ENCODE measurements around the gene DIP2C. TPM values are rescaled to one million over a fixed set of nuclear protein-coding genes. Genes with fewer than 3 reads are reported as not detected.
A peak's percentile ranks its signal among the peaks of the same experiment; 100 is the strongest.
"Not testable (repeated sequence)": the region's sequence is repeated elsewhere in the genome, so short reads cannot be mapped to it uniquely, and the experiment has no call there.

The DIP2C gene
- total RNA-seq, 8 experiments from 2014 or later: 1.9 to 26.3 (median 19.8) TPM

DNA sequence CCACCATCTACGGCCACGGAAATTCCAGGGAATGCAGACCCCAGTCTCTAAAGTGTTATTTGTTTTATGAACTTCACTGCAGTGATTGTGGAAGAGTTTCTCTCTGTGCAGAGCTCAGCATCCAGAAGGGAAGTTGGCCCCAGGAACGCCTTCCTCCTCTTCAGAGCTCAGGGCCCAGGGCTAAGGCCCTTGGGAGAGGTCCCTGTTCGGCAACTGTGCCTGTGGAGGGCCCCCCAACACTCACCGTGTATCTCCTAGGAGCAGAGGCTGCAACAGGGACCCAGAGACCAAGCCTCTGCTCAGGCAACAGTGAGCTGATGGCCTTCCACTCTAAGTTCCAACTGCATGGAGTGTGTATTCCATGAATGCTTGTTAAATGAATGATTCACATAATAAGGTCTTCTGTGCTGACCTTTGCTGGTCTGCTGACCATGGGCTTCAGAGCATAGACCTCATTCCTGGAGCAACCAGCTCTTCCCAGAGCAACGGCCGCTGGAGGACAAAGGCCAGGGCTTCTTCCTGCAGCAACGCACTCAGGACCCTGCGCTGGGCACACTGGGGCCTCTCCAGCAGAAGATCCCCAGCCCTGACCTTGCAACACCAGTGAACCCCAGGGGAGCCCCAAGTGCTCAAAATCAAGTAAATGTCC lies 7.7 kb downstream of the DIP2C start:
- no peak for ATAC-seq (replicated peaks in 6 of 8)
- WGBS, 10 experiments: 76 to 100% (median 92%) methylated on average over 1 to 7 of the region's 9 CpGs; no CpG with 5 or more reads in 3 of the 10 experiments
- in situ Hi-C loops (cut with MboI; ENCODE audit: low pct_unique_long_range_greater_than_20kb in 2 of 9, low sequenced_read_pairs in 9 of 9, unreplicated experiment in 9 of 9): loop anchor here in 2 of 9 experiments (25.0 kb wide), 2 partner anchors 106 to 169 kb away; no protein-coding TSS in a partner anchor
- H3K4me3 ChIP-seq: no peak overlapping the region
- H3K4me1 ChIP-seq (replicated peaks in 1 of 2): peaks cover 24 to 30% of the 10 kb centered on the region in 2 donors
- H3K27ac ChIP-seq: peak overlapping the region in 1 of 2 donors; percentile 23

DNA sequence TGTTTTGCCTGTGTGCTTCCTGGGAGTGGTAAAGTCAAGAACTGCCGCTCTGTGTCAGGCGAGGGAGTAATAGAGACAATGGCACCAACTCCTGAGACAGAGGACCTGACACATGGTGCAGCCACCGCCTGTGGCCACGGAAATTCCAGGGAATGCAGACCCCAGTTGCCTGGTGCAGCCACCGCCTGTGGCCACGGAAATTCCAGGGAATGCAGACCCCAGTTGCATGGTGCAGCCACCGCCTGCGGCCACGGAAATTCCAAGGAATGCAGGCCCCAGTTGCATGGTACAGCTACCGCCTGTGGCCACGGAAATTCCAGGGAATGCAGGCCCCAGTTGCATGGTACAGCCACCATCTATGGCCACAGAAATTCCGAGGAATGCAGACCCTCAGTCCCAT lies 8.7 kb downstream of the DIP2C start:
- in situ Hi-C loops (cut with MboI; ENCODE audit: low pct_unique_long_range_greater_than_20kb in 2 of 9, low sequenced_read_pairs in 9 of 9, unreplicated experiment in 9 of 9): loop anchor here in 2 of 9 experiments (25.0 kb wide), 2 partner anchors 107 to 168 kb away; no protein-coding TSS in a partner anchor
- WGBS, 10 experiments: 88 to 100% (median 95%) methylated on average over 1 to 6 of the region's 12 CpGs; no CpG with 5 or more reads in 5 of the 10 experiments
- ATAC-seq (replicated peaks in 6 of 8): no peak
- H3K4me1 ChIP-seq (replicated peaks in 1 of 2): peaks cover 24 to 30% of the 10 kb centered on the region in 2 donors
- no peak overlapping the region for H3K4me3 ChIP-seq
- H3K27ac ChIP-seq: no peak overlapping the region

DNA sequence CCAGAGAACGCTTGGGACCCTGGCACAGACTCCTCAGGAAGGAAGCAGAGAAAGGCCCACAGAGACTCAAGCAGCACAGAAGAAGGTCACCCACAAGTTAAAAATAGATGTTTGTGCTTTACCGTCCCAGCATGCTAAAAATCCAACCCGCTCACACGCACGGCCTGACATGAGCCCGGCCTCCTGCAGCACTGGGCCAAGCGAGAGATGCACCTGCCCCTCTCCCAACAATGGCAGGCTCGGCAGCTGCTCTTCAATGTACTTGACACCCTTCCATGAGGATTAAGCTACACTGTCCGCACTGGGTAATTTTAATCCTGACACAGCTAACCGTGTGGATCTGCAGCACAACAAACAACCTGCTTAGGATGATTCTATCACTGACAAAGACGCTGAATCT lies 9.3 kb downstream of the DIP2C start:
- in situ Hi-C loops (cut with MboI; ENCODE audit: low pct_unique_long_range_greater_than_20kb in 2 of 9, low sequenced_read_pairs in 9 of 9, unreplicated experiment in 9 of 9): loop anchor here in 2 of 9 experiments (25.0 kb wide), 2 partner anchors 107 to 168 kb away; no protein-coding TSS in a partner anchor
- peaks cover 24 to 30% of the 10 kb centered on the region in 2 donors for H3K4me1 ChIP-seq (replicated peaks in 1 of 2)
- WGBS, 10 experiments: 60 to 100% (median 78%) methylated on average over 1 to 7 of the region's 11 CpGs; no CpG with 5 or more reads in 2 of the 10 experiments
- H3K4me3 ChIP-seq: no peak overlapping the region
- H3K27ac ChIP-seq: no peak overlapping the region
- no peak for ATAC-seq (replicated peaks in 6 of 8)

DNA sequence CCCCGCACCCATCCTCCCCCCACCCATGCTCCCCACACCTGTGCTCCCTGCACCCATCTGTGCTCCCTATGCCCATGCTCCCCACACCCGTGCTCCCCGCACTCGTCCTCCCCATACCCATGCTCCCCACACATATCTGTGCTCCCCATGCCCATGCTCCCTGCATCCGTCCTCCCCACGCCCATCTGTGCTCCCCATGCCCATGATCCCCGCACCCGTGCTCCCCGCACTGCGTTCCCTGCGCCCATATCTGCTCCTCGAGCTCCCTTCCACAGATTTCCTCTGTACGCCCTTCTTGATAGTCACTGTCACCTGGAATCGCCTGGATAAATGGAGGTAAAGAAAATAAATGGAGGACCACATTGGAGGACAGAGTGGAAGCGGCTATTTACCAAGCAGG lies 9.9 kb downstream of the DIP2C start:
- peaks cover 24 to 29% of the 10 kb centered on the region in 2 donors for H3K4me1 ChIP-seq (replicated peaks in 1 of 2)
- no peak overlapping the region for H3K4me3 ChIP-seq
- no peak for ATAC-seq (replicated peaks in 6 of 8)
- H3K27ac ChIP-seq: no peak overlapping the region
- 100% methylated on average over 1 to 2 of the region's 15 CpGs; no CpG with 5 or more reads in 8 of the 10 experiments for WGBS, 10 experiments
- in situ Hi-C loops (cut with MboI; ENCODE audit: low pct_unique_long_range_greater_than_20kb in 2 of 9, low sequenced_read_pairs in 9 of 9, unreplicated experiment in 9 of 9): loop anchor here in 2 of 9 experiments (25.0 kb wide), 2 partner anchors 108 to 167 kb away; no protein-coding TSS in a partner anchor

DNA sequence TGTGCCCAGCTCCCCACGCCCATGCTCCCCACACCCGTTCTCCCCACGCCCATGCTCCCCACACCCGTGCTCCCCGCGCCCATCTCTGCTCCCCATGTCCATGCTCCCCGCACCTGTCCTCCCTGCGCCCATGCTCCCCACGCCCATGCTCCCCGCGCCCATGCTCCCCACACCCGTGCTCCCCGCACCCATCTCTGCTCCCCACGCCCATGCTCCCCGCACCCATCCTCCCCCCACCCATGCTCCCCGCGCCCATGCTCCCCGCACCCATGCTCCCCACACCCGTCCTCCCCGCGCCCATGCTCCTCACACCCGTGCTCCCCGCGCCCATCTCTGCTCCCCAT lies 10.8 kb downstream of the DIP2C start:
- peaks cover 17 to 21% of the 10 kb centered on the region in 2 donors for H3K4me1 ChIP-seq (replicated peaks in 1 of 2)
- no CpG with 5 or more reads among the region's 24 CpGs for WGBS, 10 experiments

DNA sequence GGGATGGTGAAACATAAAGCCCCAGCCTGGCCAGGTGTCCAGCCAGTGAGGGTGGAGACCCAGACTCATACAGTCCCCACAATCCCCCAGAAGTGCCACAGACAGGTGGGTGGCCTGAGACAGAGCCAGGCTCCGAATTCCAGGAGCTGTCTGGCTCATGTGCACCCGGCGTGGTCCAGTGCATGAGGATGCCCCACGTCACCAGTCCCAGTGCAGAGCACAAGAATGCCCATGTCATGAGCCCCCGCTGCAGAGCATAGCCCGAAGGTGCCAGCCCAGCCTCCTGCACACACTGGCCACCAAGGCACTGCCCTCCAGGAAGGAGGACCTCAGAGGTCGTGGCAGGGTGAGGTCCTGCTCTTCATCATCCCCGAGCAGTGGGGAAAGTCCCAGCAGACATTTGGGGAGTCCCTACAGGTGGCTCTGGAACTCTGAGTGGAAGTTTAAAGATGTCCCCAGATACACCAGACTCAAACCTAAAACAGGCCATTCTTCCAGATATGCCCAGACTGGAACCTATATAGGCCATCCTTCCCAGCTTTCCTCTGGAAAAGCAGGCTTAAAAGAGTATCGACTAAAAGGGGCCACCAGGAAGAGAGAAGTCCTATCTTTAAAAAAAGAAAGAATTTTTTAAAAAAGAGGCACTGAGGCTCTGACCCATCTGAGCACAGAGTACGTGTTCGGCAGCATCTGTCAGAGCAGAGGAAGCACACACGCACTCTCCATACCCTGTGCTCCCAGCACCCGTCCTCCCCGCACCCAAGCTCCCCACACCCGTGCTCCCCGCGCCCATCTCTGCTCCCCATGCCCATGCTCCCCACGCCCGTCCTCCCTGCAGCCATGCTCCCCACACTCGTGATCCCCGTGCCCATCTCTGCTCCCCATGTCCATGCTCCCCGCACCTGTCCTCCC lies 11.5 kb downstream of the DIP2C start:
- Histone ChIP-seq H3K27ac (no peak overlapping the region), H3K4me3 (no peak overlapping the region), H3K4me1 (replicated peaks in 1 of 2) (peaks cover 17 to 21% of the 10 kb centered on the region in 2 donors)
- 40 to 100% (median 82%) methylated on average over 1 to 10 of the region's 22 CpGs; no CpG with 5 or more reads in 3 of the 10 experiments for WGBS, 10 experiments
- ATAC-seq (replicated peaks in 6 of 8): no peak
- in situ Hi-C loops (cut with MboI; ENCODE audit: low pct_unique_long_range_greater_than_20kb in 2 of 9, low sequenced_read_pairs in 9 of 9, unreplicated experiment in 9 of 9): loop anchor here in 2 of 9 experiments (25.0 kb wide), 2 partner anchors 109 to 166 kb away; no protein-coding TSS in a partner anchor

More for the DNA sequence above, 10.8 kb downstream of the DIP2C start:
- in situ Hi-C loops (cut with MboI; ENCODE audit: low pct_unique_long_range_greater_than_20kb in 2 of 9, low sequenced_read_pairs in 9 of 9, unreplicated experiment in 9 of 9): loop anchor here in 2 of 9 experiments (25.0 kb wide), 2 partner anchors 109 to 166 kb away; no protein-coding TSS in a partner anchor
- not testable (repeated sequence) for H3K4me3 ChIP-seq; H3K27ac ChIP-seq; ATAC-seq (replicated peaks in 6 of 8)

DNA sequence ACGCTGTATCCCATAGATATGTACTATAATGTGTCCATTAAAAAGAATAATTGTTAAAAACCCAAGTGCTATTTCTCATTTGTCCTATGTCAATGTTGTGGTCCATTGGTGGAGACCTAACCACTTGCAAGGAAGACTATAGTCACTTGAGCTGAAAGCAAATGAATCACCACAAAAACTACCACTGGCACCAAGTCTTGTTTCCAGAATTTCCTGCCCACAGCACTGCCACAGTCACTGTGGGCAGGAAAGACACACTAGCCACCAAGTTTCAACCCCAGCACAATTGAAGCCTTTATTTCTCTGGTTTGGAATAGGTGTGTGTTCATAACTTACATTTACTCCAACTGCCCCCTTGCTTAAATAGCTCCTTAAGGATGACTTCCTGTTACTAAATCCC lies 12.4 kb downstream of the DIP2C start:
- H3K4me1 ChIP-seq (replicated peaks in 1 of 2): peaks cover 17 to 23% of the 10 kb centered on the region in 2 donors
- no peak for ATAC-seq (replicated peaks in 6 of 8)

DNA sequence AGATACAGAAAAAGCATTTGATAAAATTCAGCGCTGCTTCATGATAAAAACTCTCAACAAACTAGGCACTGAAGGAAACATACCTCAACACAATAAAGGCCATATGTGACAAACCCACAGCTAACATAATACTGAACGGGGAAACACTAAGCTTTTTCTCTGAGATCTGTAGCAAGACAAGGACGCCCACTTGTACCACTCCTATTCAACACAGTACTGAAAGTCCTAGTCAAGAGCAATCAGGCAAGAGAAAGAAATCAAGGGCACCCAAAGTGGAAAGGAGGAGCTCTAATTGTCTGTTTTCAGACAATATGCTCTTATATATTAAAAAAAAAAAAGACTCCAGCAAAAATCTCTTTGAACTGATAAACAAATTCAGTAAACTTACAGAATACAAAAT lies 13.3 kb downstream of the DIP2C start:
- ATAC-seq (replicated peaks in 6 of 8): no peak
- 33 to 100% (median 86%) methylated on average over 1 to 3 of the region's 3 CpGs for WGBS, 10 experiments
- in situ Hi-C loops (cut with MboI; ENCODE audit: low pct_unique_long_range_greater_than_20kb in 2 of 9, low sequenced_read_pairs in 9 of 9, unreplicated experiment in 9 of 9): loop anchor here in 2 of 9 experiments (25.0 kb wide), 2 partner anchors 111 to 164 kb away; no protein-coding TSS in a partner anchor
- Histone ChIP-seq H3K4me3 (no peak overlapping the region), H3K4me1 (replicated peaks in 1 of 2) (peaks cover 19 to 23% of the 10 kb centered on the region in 2 donors), H3K27ac (no peak overlapping the region)

More for the DNA sequence above, 12.4 kb downstream of the DIP2C start:
- H3K4me3 ChIP-seq: no peak overlapping the region
- in situ Hi-C loops (cut with MboI; ENCODE audit: low pct_unique_long_range_greater_than_20kb in 2 of 9, low sequenced_read_pairs in 9 of 9, unreplicated experiment in 9 of 9): loop anchor here in 2 of 9 experiments (25.0 kb wide), 2 partner anchors 110 to 165 kb away; no protein-coding TSS in a partner anchor
- WGBS, 10 experiments: 88 to 100% (median 100%) methylated on average over 1 of the region's 1 CpG; no CpG with 5 or more reads in 3 of the 10 experiments
- H3K27ac ChIP-seq: no peak overlapping the region

DNA sequence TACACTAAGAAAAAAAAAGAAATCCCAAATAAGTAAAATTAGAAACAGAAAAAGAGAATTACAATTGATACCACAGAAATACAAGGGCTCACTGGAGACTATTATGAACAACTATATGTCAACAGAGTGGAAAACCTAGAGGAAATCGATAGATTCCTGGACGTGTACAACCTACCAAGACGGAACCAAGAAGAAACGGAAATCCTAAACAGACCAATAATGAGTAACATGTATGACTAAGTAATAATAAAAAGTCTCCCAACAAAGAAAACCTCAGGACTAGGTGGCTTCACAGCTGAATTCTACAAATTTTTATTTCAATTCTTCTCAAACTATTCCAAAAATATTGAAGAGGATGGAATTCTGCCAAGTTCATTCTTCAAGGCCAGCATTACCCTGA lies 13.9 kb downstream of the DIP2C start:
- in situ Hi-C loops (cut with MboI; ENCODE audit: low pct_unique_long_range_greater_than_20kb in 2 of 9, low sequenced_read_pairs in 9 of 9, unreplicated experiment in 9 of 9): loop anchor here in 2 of 9 experiments (25.0 kb wide), 2 partner anchors 112 to 163 kb away; no protein-coding TSS in a partner anchor
- H3K4me3 ChIP-seq: no peak overlapping the region

DNA sequence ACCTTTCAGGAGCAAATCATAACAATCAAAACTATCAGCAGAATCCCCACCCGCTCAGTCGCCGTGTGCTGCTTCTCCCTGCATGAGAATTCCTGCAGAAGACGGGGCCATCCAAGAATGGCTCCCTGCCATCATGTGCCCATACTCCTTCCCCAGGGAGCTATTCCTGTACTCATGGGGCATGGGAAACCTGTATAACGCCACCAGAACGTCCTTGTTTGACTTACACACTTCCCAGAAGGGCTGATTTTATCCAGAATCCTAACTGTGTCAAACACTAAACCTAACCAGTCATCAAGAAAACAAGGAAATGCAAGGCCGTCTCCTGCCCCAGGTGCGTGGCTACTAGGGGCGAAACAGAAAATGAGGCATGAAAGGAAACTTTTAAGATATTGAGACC lies 16.0 kb downstream of the DIP2C start:
- in situ Hi-C loops (cut with MboI; ENCODE audit: low pct_unique_long_range_greater_than_20kb in 2 of 9, low sequenced_read_pairs in 9 of 9, unreplicated experiment in 9 of 9): no loop called here

More for the DNA sequence above, 13.9 kb downstream of the DIP2C start:
- Histone ChIP-seq H3K27ac (no peak overlapping the region), H3K4me1 (replicated peaks in 1 of 2) (peaks cover 19 to 22% of the 10 kb centered on the region in 2 donors)
- WGBS, 10 experiments: 69 to 100% (median 94%) methylated on average over 2 to 4 of the region's 4 CpGs; no CpG with 5 or more reads in 1 of the 10 experiments
- ATAC-seq (replicated peaks in 6 of 8): no peak

DNA sequence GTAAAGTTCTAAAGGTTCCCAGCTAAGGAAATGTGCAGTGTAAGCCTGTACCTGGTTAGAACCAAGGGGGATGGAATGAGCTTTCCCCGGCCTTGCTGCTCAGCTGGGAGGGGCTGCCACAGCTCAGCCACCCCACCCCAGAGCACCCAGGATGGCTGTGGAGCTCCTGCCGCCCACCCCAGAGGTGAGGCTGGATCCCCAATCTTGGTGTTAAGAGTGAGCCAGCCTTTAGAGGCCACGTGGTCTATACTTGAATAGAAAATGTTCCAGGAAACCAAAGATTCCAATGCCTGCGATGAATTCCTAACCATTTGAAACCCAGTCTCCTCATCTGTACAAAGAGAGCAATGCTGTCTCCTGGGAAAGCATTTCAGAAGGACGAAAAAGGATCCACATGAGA lies 16.5 kb downstream of the DIP2C start:
- Histone ChIP-seq H3K4me3 (no peak overlapping the region), H3K4me1 (replicated peaks in 1 of 2) (peaks cover 19% of the 10 kb centered on the region in 2 donors), H3K27ac (peak overlapping the region; percentile 36 to 66)
- 30 to 100% (median 87%) methylated on average over 1 to 4 of the region's 5 CpGs; no CpG with 5 or more reads in 2 of the 10 experiments for WGBS, 10 experiments
- peak in 5 of 8 experiments; percentile 6 to 31 (median 9) for ATAC-seq (replicated peaks in 6 of 8)
- in situ Hi-C loops (cut with MboI; ENCODE audit: low pct_unique_long_range_greater_than_20kb in 2 of 9, low sequenced_read_pairs in 9 of 9, unreplicated experiment in 9 of 9): no loop called here

More for the DNA sequence above, 16.0 kb downstream of the DIP2C start:
- H3K27ac ChIP-seq: no peak overlapping the region
- no peak for ATAC-seq (replicated peaks in 6 of 8)
- peaks cover 19% of the 10 kb centered on the region in 2 donors for H3K4me1 ChIP-seq (replicated peaks in 1 of 2)
- no peak overlapping the region for H3K4me3 ChIP-seq
- WGBS, 10 experiments: 73 to 100% (median 85%) methylated on average over 2 to 8 of the region's 9 CpGs; no CpG with 5 or more reads in 2 of the 10 experiments

DNA sequence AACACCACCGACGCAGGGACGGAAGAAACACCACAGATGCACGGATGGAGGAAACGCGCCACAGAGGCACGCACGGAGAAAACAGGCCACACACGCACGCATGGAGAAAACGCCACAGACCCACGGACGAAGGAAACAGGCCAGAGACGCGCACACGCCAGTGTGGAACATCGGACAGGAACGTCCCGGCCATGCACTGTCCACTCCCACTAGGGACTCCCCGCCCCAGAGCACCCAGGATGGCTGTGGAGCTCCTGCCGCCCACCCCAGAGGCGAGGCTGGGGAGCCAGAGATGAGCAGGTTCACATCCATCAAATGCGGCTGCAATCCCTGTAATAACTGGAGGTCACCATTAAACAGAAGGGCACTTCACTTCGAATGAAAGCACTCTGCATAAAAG lies 17.3 kb downstream of the DIP2C start:
- 20 to 100% (median 95%) methylated on average over 1 to 15 of the region's 24 CpGs; no CpG with 5 or more reads in 3 of the 10 experiments for WGBS, 10 experiments
- in situ Hi-C loops (cut with MboI; ENCODE audit: low pct_unique_long_range_greater_than_20kb in 2 of 9, low sequenced_read_pairs in 9 of 9, unreplicated experiment in 9 of 9): no loop called here
- Histone ChIP-seq H3K27ac (peak overlapping the region; percentile 36 to 71), H3K4me1 (replicated peaks in 1 of 2) (peaks cover 19% of the 10 kb centered on the region in 2 donors), H3K4me3 (no peak overlapping the region)
- peak in 5 of 8 experiments; percentile 80 to 96 (median 95) for ATAC-seq (replicated peaks in 6 of 8)

Data from motor neuron (in vitro differentiated cells).